ENCODE data around the gene ADAMTSL3.

- TF ChIP-seq POLR2A (IDR thresholded peaks at IDR 0.05; ENCODE audit: low read length) (no peak), GATA1 (IDR thresholded peaks at IDR 0.05; ENCODE audit: low read depth, low read length) (no peak)
Observed at GRCh38 chr15:83914906-83915305, 261.0 kb downstream of the ADAMTSL3 start.

Data from erythroblast (primary cell).